Epithelial cell of esophagus (primary cell): ENCODE results near the gene ABR.

Experiments used
- DNase-seq: peaks from one replicate; pipeline ENCODE4 v3.0.0; 2010; ENCODE audit warnings: low read depth
- H3K4me3 ChIP-seq: 2 replicates; pipeline ENCODE4 v1.5.1; 2011; ENCODE audit warnings: mild to moderate bottlenecking, low read length, control low read depth
- TF ChIP-seq, protein P1 (sequence below): IDR thresholded peaks from 2 replicates; pipeline ENCODE4 v1.5.1; 2011; ENCODE audit warnings: low read depth, mild to moderate bottlenecking, low read length, control low read depth, inconsistent platforms; ENCODE audit not compliant: insufficient read depth; ENCODE audit errors: missing control alignments

Gene ABR

GRCh38 chr17:1212946-1213345 is 33.2 kb upstream of the ABR start:
- DNase-seq: no peak
- TF ChIP-seq, protein P1, sequence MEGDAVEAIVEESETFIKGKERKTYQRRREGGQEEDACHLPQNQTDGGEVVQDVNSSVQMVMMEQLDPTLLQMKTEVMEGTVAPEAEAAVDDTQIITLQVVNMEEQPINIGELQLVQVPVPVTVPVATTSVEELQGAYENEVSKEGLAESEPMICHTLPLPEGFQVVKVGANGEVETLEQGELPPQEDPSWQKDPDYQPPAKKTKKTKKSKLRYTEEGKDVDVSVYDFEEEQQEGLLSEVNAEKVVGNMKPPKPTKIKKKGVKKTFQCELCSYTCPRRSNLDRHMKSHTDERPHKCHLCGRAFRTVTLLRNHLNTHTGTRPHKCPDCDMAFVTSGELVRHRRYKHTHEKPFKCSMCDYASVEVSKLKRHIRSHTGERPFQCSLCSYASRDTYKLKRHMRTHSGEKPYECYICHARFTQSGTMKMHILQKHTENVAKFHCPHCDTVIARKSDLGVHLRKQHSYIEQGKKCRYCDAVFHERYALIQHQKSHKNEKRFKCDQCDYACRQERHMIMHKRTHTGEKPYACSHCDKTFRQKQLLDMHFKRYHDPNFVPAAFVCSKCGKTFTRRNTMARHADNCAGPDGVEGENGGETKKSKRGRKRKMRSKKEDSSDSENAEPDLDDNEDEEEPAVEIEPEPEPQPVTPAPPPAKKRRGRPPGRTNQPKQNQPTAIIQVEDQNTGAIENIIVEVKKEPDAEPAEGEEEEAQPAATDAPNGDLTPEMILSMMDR: no peak
- no peak overlapping the region for H3K4me3 ChIP-seq

DNA sequence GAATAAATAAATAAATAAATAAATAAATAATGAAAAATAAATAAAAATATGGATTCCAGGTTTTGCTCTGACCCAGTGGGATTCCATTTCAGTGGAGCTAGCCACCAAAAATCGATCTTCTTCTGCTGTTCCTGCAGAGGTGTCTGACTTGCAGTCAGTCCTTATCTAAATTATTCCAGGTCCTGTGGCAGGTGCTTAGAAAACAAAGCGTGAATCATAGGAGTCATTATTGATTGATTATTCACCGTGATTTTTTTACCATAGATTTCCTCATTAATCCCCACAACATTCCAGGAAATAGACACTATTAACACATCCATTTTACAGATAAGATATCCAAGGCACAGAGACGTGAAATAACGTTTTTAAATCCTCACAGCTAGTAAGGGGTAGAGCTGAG is 31.5 kb upstream of the ABR start:
- TF ChIP-seq, protein P1: no peak
- no peak for DNase-seq
- H3K4me3 ChIP-seq: no peak overlapping the region

- H3K4me3 ChIP-seq: no peak overlapping the region
- no peak for DNase-seq
- TF ChIP-seq, protein P1: no peak
These were observed 29.2 kb upstream of the ABR start for GRCh38 chr17:1208966-1209365.

DNA sequence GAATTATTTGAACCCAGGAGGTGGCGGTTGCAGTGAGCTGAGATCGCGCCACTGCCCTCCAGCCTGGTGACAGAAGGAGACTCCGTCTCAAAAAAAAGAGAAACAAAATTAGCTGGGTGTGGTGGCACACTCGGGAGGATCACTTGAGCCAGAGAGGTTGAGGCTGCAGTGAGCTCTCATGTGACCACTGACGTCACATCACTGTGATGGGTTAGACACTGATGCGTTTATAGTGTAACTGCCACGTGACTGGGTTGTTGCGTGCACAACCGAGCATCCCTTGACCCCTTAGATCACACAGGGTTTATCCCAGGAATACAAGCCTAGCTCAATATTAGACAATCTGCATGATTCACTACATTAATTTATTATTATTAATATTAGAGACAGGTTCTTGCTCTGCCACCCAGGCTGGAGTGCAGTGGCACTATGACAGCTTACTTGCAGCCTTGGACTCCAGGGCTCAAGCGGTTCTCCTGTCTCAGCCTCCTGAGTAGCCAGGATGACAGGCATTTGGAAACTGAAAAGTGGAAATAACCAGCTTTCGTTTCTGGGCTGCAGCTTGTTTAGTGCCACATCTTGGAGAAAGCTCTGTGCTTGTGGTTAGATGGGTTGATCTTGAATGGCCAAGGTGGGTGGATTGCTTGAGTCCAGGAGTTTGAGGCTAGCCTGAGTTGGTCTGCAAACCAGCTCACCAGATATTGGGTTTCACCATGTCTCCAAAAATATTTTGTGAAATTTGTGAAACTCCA is 26.4 kb upstream of the ABR start:
- H3K4me3 ChIP-seq: no peak overlapping the region
- no peak for DNase-seq
- TF ChIP-seq, protein P1: no peak

GRCh38 chr17:1203967-1204291 is 24.1 kb upstream of the ABR start:
- no peak for DNase-seq
- peak overlapping the region; percentile 37 for H3K4me3 ChIP-seq
- TF ChIP-seq, protein P1: no peak

DNA sequence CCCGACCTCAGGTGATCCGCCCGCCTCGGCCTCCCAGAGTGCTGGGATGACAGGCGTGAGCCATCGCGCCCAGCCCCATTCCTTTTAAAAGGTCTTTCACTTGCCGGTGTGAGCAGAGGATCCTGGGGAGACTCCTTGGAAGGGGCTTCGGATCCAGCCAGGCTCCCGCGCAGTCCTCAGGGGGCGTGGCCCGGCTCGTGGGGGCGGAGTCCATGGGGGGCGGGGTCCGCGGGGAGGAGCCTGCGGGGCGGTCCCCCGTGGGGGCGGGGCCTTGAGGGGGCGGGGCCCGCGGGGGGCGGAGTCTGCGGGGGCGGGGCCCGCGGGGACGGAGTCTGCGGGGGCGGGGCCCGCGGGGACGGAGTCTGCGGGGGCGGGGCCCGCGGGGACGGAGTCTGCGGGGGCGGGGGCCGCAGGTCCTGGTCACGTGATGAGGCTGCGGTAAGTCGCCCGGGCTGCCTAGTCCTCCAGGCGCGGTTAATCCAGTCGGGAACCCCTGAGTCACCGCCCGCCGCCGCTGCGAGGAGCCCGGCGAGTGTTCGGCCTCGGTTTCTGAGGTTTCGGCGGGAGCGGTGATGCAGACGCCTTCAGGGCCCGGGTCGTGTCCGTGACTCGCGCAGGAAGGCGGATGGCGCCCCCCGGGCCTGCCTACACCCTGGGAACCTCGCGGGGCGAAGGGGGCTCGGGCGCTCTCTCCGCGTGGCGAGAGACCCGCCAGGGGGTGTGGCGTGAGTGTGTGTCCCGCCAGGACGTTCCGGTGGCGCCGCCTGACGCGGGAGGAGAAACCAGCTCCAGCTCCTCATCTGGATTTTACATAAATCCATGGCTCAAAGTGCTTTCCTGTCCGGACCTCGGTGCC is 23.6 kb upstream of the ABR start:
- DNase-seq: peak; percentile 63
- H3K4me3 ChIP-seq: peak overlapping the region; percentile 37
- TF ChIP-seq, protein P1: no peak
